Spleen (tissue), 11 donors: ENCODE measurements around the gene TTC9. TPM values are rescaled to one million over a fixed set of nuclear protein-coding genes. Genes with fewer than 3 reads are reported as not detected.

Experiments used
- DNase-seq: peaks from one replicate; pipeline ENCODE4 v3.0.0-alpha.2; 2020
- H3K27ac ChIP-seq, 8 donors: fragments of 200-600 bp; sonication (generic) in 7 of 8; 1 replicate in 4 of 8; 2 replicates in 4 of 8; pipeline versions ENCODE4 v1.5.0 to v1.8.0; 2016 to 2021; ENCODE audit warnings: inconsistent platforms in 4 of 8, mild to moderate bottlenecking in 4 of 8, moderate library complexity in 1 of 8
- H3K27me3 ChIP-seq, 7 donors: fragments of 200-600 bp; sonication (generic) in 6 of 7; replicated peaks in 1 of 7; 1 replicate in 4 of 7; 2 replicates in 3 of 7; pipeline versions ENCODE4 v1.5.0 to v1.8.0; 2016 to 2021; ENCODE audit warnings: inconsistent platforms in 3 of 7, mild to moderate bottlenecking in 1 of 7
- H3K36me3 ChIP-seq, 6 donors: fragments of 200-600 bp; sonication (generic) in 5 of 6; 1 replicate in 4 of 6; 2 replicates in 2 of 6; pipeline versions ENCODE4 v1.5.0 to v1.8.0; 2016 to 2021; ENCODE audit warnings: inconsistent platforms in 2 of 6
- H3K4me1 ChIP-seq, 6 donors: fragments of 200-600 bp; sonication (generic) in 5 of 6; 1 replicate in 3 of 6; 2 replicates in 3 of 6; pipeline versions ENCODE4 v1.5.0 to v1.8.0; 2016 to 2021; ENCODE audit warnings: inconsistent platforms in 3 of 6
- H3K4me3 ChIP-seq, 8 donors: fragments of 200-600 bp; sonication (generic) in 7 of 8; 1 replicate in 4 of 8; 2 replicates in 4 of 8; pipeline versions ENCODE4 v1.5.0 to v1.8.0; 2016 to 2021; ENCODE audit warnings: inconsistent platforms in 4 of 8, mild to moderate bottlenecking in 4 of 8, moderate library complexity in 2 of 8
- H3K9me3 ChIP-seq, 8 donors: fragments of 200-600 bp; sonication (generic) in 7 of 8; 1 replicate in 4 of 8; 2 replicates in 4 of 8; pipeline versions ENCODE4 v1.5.0 to v1.8.0; 2016 to 2021; ENCODE audit warnings: inconsistent platforms in 4 of 8
- POLR2A ChIP-seq, 3 donors: fragments of 450-650 bp; IDR thresholded peaks; one replicate each; pipeline ENCODE4 v1.5.1; 2017; ENCODE audit warnings: antibody characterized with exemption in 3 of 3, mild to moderate bottlenecking in 1 of 3
- POLR2AphosphoS5 ChIP-seq, 3 donors: sonication (generic); formaldehyde crosslinking; IDR thresholded peaks; one replicate each; pipeline ENCODE4 v1.5.1; 2017; ENCODE audit warnings: antibody characterized with exemption in 3 of 3
- WGBS, 5 donors: extraction: QIAGEN DNeasy Blood & Tissue Kit in 3 of 5; methylation state at CpG; one replicate each; pipeline versions ENCODE4 v1.1.5 to v1.1.7; 2013 to 2018; 5-methylcytosine and 5-hydroxymethylcytosine counted together
- intact Hi-C: fragments of 100-400 bp; cut with DNase I; formaldehyde crosslinking; loops from one replicate; pipeline ENCODE4 v1.15.0; 2023; ENCODE audit warnings: low total_unique reads
- polyA plus RNA-seq, 3 donors: library from polyadenylated mRNA; stranded (reverse); fragments of 200-250 nt; gene quantifications; one replicate each; pipeline ENCODE4 v1.2.1, GENCODE V29; 2013
- total RNA-seq, 7 donors: library from RNA; depleted of rRNA in 3 of 7; stranded (reverse); fragments of >200 nt in 3 of 7; fragmentation: NEBNext Ultra II Directional in 4 of 7; extraction: Animal tissue kit (Norgen Biotek cat#: 25700) in 4 of 7; gene quantifications; one replicate each; pipeline versions ENCODE4 v1.1.0 to v1.2.1, GENCODE V29; 2016 to 2021
- TF ChIP-seq, protein P1 (sequence below), 11 experiments: fragments of 200-600 bp in 7 of 11; fragments of 450-650 bp in 4 of 11; sonication (generic) in 4 of 11; IDR thresholded peaks in 8 of 11; conservative IDR thresholded peaks in 3 of 11; 1 replicate in 7 of 11; 2 replicates in 4 of 11; pipeline versions ENCODE4 v1.4.0 to v1.8.0; 2016 to 2021; ENCODE audit warnings: antibody characterized with exemption in 11 of 11, inconsistent platforms in 4 of 11, mild to moderate bottlenecking in 1 of 11
- donor health status: healthy with polysubstance abuse.
- donor health status: DM: no; HTN: no; CAD: no; lungs with moderate emphysema.
- donor health status: DM: no; HTN: no; CAD: no.
- donor health status: Bipolar disorder and iron deficiency.
- donor health status: healthy.
- donor health status: DM: no; HTN: no; CAD: no.
- donor health status: DM: yes; HTN: yes; CAD: no.

Gene TTC9
- total and polyA plus RNA-seq, 10 donors, result 4.6 to 13.2 (median 8.6) TPM

DNA sequence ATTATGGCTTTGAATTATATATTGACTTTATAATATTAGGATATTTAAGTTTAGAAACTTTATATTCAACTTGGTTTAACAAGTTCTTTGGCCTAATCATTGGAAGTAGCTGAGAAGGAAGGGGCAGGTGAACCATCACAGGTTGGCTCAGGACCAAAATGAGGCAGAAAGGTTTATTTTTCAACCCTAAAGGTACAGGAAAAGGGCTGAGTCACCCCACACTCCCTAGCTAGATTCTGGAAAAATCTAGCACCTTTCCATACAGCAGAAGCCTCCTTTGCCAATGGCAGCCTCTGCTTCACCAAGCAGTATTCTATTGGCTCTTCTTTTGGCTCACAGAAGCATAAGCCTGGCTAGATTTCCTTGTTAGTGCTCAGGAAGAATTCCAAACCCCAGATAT is 22.0 kb upstream of the TTC9 start:
- no peak for DNase-seq
- intact Hi-C loops, result loop anchor here (5.0 to 10.0 kb wide), 2 partner anchors 93 to 185 kb away; partner anchors contain the start of gene MAP3K9
- peaks cover 0 to 7% (median 0%) of the 10 kb centered on the region in 6 donors for H3K4me1 ChIP-seq
- no peak overlapping the region for H3K27ac ChIP-seq
- no peaks in the 10 kb centered on the region for H3K27me3 ChIP-seq
- H3K36me3 ChIP-seq, result no peaks in the 10 kb centered on the region
- H3K4me3 ChIP-seq, result no peak overlapping the region
- peaks cover 0 to 8% (median 0%) of the 10 kb centered on the region in 8 donors for H3K9me3 ChIP-seq
- no peak for TF ChIP-seq POLR2A (IDR thresholded peaks at IDR 0.05)
- no peak for TF ChIP-seq POLR2AphosphoS5 (IDR thresholded peaks at IDR 0.05)
- TF ChIP-seq, protein P1, sequence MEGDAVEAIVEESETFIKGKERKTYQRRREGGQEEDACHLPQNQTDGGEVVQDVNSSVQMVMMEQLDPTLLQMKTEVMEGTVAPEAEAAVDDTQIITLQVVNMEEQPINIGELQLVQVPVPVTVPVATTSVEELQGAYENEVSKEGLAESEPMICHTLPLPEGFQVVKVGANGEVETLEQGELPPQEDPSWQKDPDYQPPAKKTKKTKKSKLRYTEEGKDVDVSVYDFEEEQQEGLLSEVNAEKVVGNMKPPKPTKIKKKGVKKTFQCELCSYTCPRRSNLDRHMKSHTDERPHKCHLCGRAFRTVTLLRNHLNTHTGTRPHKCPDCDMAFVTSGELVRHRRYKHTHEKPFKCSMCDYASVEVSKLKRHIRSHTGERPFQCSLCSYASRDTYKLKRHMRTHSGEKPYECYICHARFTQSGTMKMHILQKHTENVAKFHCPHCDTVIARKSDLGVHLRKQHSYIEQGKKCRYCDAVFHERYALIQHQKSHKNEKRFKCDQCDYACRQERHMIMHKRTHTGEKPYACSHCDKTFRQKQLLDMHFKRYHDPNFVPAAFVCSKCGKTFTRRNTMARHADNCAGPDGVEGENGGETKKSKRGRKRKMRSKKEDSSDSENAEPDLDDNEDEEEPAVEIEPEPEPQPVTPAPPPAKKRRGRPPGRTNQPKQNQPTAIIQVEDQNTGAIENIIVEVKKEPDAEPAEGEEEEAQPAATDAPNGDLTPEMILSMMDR (IDR thresholded peaks at IDR 0.05 in 8 of 11, conservative IDR thresholded peaks at IDR 0.05 in 3 of 11), result no peak

DNA sequence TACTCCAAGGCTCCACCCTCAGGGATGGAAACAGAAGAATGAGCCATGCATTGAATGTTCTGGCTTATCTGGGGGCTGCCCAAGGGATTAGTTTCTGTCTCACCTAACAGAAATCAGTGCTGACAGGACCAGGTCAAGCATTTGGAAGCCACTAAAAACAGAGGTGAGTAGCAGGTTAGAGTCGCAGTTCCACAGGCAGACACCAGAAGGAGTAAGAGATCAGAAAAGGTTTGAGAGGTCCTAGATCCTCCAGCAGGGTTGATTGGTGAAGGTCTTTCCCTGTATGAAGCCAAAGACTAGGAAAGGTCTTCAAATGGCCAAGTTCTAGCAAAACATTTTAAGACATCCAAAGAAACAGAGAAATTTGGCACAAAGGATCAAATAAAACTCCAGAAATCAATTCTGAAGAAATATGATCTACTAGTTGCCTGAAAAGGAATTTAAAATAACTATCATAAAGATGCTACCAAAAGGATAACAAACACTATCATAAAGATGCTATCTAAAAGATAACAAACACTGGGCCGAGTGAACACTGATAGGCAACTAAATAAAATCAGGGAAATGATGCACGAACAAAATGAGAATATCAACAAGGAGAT is 19.5 kb upstream of the TTC9 start:
- intact Hi-C loops, result loop anchor here (5.0 to 10.0 kb wide), 2 partner anchors 90 to 183 kb away; partner anchors contain the start of gene MAP3K9
- no peak for DNase-seq
- no peak overlapping the region for H3K27ac ChIP-seq
- H3K4me3 ChIP-seq, result no peak overlapping the region
- 37 to 51% (median 42%) methylated on average over 3 of the region's 3 CpGs for WGBS, 5 donors
- H3K36me3 ChIP-seq, result no peaks in the 10 kb centered on the region
- peaks cover 4 to 27% (median 15%) of the 10 kb centered on the region in 8 donors for H3K9me3 ChIP-seq
- H3K27me3 ChIP-seq, result no peaks in the 10 kb centered on the region
- peaks cover 0 to 10% (median 0%) of the 10 kb centered on the region in 6 donors for H3K4me1 ChIP-seq
- TF ChIP-seq, protein P1 (IDR thresholded peaks at IDR 0.05 in 8 of 11, conservative IDR thresholded peaks at IDR 0.05 in 3 of 11), result peak; percentile 55 to 89 (median 76)
- TF ChIP-seq POLR2A (IDR thresholded peaks at IDR 0.05), result no peak

DNA sequence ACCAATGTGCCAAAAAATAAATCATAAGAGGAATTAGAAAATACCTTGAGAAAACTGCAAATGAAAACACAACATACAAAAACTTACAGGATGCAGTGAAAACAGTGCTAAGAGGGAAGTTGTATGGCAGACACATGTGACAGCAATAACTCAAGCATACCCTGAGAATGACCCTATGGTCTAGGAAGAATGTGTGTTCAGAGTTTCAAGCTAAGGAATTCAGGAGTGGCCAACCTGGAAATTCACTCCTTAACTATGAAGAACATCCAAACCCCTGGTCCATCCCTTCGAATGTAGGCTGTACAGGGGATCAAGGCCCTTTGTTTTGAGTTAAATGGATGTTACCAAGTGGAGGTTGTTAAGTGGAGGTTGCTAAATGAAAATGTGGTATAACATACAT is 16.7 kb upstream of the TTC9 start:
- Histone ChIP-seq H3K27ac (no peak overlapping the region), H3K4me3 (no peak overlapping the region), H3K27me3 (no peaks in the 10 kb centered on the region), H3K9me3 (peaks cover 4 to 36% (median 24%) of the 10 kb centered on the region in 8 donors), H3K36me3 (no peaks in the 10 kb centered on the region), H3K4me1 (peaks cover 0 to 10% (median 0%) of the 10 kb centered on the region in 6 donors)
- intact Hi-C loops, result loop anchor here (5.0 to 10.0 kb wide), 2 partner anchors 87 to 180 kb away; partner anchors contain the start of gene MAP3K9
- no peak for TF ChIP-seq POLR2A (IDR thresholded peaks at IDR 0.05)
- TF ChIP-seq, protein P1 (IDR thresholded peaks at IDR 0.05 in 8 of 11, conservative IDR thresholded peaks at IDR 0.05 in 3 of 11), result no peak
- no peak for TF ChIP-seq POLR2AphosphoS5 (IDR thresholded peaks at IDR 0.05)
- 74 to 92% (median 79%) methylated on average over 1 of the region's 1 CpG for WGBS, 5 donors
- DNase-seq, result no peak

DNA sequence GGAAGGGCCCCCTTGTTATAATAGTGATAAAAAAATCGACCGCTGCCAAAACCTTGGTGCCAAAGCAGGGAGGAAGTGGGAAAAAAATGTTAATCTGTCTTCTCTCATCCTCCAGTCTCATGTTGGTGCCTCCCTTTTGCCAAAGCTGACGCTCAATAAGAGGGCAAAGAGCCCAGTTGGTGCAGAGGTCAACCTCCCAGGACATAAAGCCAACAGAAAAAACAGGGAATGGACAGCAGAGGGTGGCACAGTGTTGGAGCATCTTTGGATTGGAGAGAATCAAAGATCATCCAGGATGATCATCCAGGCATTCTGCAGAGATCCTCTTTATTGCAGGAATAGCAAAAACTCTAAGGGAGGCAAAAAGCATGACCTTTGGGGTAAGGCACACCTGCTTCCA is 9.8 kb upstream of the TTC9 start:
- TF ChIP-seq POLR2AphosphoS5 (IDR thresholded peaks at IDR 0.05), result no peak
- no peak for TF ChIP-seq POLR2A (IDR thresholded peaks at IDR 0.05)
- TF ChIP-seq, protein P1 (IDR thresholded peaks at IDR 0.05 in 8 of 11, conservative IDR thresholded peaks at IDR 0.05 in 3 of 11), result no peak
- Histone ChIP-seq H3K27ac (no peak overlapping the region), H3K4me3 (no peak overlapping the region), H3K36me3 (peaks cover 0 to 6% (median 0%) of the 10 kb centered on the region in 6 donors), H3K27me3 (no peaks in the 10 kb centered on the region), H3K9me3 (peaks cover 0 to 25% (median 15%) of the 10 kb centered on the region in 8 donors), H3K4me1 (peaks cover 0 to 6% (median 0%) of the 10 kb centered on the region in 6 donors)
- DNase-seq, result no peak
- intact Hi-C loops, result no loop called here
- WGBS, 5 donors, result 71 to 83% (median 73%) methylated on average over 3 of the region's 3 CpGs
